ENCODE data around the gene ZFP36. TPM values are rescaled to one million over a fixed set of nuclear protein-coding genes. Genes with fewer than 3 reads are reported as not detected.

The ZFP36 gene
- polyA plus RNA-seq, 3 donors, result 15.4 to 59.7 (median 26.1) TPM

DNA sequence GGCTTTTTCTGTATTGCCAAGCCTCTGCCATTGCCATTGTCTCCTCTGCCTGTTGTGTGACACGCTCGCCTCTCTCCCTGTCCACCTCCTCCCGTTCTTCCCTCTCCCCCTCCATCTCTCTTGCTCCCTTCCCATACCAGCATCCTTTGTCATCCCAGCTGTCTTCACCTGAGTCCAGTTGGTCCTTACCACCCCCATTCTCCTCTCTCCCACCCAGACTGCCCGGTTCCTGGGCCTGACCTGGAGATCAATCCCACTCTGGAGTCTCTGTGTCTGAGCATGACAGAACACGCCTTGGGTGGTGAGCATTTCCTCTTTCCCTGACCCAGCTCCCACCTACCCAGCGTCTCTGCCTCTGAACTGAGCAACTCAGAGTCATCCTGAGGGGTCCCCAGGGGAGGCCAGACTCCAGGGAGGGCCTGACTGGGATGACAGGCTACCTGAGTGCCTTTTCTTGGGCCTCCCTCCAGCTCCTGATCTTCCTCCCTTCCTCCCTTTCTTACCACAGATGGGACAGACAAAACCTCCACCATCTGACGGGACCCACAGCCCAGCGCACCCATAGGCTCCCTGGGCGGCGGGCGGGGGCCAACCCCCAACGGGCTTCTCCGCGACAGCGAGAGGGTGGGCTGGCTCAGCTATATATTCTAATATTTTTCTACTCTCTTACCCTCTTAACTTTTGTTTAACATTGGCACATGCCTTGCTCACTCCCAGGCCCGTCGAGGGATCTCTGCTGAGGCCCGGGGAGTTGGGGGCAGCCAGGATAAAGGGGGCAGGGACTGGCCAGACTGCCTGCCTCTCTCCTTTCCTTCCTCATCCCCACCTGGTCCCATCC lies 23.4 kb upstream of the ZFP36 start:
- DNase-seq (ENCODE audit: low read depth in 3 of 3, low spot score in 2 of 3), result no peak

DNA sequence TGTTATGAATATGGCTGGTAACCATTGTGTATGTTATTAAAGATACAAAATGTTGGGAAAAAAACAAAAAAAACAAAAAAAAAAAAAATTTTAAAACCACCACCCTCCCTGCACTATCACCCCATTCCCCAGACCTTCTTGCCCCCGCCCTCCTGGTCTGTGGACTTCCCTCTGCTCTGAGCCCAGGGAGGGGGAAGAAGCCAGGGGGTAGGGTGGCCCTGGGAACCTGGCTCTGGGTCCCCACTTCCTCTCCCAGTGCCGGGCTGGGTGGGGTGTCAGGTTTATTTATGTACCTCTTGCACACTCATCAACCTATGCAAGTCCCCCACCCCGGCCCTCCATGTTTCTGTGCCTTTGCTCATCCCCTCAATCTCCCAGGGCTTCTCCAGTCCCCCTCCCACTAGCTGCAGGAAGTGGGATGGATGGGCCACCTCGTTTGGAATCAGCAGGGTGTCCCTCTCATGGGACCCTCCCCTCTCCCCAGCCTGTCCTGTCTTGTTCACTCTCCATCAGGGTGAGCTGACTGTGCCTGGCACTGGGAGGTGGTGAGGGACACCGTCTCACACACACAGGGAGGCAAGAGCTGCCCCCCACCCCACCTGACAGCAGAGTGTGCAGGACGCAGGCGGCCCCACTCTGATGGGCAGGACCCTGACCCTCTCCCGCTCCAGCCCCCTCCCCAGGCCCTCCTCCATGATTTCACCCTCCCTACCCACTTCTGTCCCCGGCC lies 21.6 kb upstream of the ZFP36 start:
- DNase-seq (ENCODE audit: low read depth in 3 of 3, low spot score in 2 of 3), result no peak

DNA sequence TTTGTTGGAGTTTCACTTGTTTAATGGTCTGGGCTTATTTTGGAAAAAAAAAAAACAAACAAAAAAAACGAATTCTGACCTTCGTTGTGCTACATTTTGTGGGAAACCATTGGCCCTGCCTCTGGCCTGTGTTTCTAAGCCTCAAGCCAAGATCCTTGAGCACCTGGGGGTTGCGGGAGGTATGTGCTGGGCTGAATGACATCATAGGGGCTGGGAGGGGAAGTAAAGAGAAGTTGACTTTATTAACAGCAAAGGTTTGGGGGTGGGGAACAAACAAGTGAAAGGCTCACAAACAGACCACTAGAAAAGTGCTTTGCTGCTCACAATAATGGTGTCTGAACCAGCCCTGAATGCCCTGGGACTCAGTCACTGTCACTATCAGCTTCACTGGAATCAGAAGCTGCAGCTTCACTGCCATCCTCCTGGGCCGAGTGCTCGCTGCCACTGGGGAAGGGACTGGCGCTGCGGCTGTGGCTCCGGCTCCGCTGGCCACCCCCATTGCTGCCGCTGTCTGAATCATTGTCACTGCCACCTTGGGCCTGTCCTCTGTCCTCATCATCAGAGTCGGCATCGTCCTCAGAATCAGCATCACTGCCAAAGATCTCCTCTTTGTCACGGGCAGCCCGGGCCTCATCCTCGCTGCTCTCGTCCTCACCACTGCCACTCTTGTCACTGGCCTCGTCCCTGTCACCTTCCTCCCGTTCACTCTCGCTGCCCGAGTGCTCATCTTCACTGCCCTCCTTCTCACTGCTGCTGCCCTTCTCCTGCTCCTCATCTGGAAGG lies 20.8 kb upstream of the ZFP36 start:
- DNase-seq (ENCODE audit: low read depth in 3 of 3, low spot score in 2 of 3), result no peak

DNA sequence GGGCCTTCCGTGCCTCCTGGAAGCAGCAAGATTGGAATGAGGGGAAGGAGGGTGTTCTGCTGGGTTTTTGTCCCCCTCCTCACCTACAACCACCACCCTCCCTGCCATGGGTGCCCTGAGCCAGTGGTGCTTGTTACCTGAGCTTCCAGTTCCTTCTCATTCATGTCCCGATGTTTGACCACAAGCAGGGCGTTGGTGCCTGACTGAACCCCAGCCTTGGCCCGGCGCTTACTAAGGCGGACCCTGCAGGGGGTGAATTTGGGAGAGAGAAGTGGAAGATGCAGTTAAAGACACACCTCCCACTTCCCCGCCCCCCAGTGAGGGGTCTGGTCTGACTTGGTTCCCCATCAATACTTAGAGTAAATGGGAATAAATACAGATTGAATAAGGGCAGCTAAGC lies 20.1 kb upstream of the ZFP36 start:
- no peak for DNase-seq (ENCODE audit: low read depth in 3 of 3, low spot score in 2 of 3)

DNA sequence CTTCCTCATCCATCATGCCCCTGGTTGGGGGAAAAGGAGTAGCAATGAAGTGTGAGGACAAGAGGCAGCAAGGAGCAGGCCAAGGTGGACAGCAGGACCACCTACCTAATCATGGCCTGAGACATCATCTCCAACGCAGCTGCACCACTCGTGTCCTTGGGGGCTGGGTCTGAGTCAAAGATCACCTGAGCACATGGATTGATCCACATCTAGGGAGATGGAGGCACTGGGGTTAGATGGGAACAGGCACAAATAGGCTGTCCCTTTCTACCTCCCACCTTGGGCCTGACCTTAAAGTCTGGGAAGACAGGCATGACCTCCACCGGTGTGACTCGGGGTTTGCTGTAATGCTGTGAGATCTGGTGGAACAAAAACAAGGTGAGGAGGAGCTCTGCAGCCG lies 18.0 kb upstream of the ZFP36 start:
- no peak for DNase-seq (ENCODE audit: low read depth in 3 of 3, low spot score in 2 of 3)

DNA sequence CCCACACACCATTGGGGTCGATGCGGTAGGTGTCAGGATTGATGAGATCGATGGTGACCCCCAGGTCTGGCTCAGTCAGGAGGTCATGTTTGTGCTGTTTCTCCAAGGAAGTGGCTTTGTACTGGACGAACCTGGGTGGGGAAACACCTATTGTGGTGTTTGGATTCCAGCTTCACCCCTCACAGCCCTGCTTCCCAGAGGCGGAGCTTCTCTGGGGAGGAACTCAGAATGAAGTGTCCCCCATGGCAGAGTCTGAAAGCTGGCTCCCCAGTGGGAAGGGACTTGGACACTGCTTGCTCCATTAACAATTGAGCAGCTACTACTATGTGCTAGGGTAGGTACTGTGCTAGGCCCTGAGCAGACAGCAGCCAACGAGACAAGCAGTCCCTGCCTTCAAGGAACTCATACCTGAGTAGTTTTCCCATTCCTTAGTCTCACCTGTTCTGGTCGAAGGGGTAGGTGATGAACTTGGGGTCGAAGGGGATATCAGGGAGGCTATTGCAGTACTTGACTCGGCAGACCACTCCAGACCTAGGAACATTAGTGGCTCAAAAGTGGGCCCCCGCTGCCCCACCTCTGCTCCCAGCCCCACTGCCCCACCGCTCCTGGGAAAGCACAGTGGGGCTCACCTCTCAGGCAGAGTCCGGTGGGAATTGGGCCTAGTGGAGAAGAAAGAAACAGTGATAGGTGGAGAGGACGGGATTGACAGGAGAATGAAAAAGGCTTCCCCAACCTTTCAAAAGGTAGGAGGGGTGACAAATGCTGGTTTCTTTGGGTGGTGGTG lies 16.8 kb upstream of the ZFP36 start:
- DNase-seq (ENCODE audit: low read depth in 3 of 3, low spot score in 2 of 3), result no peak

DNA sequence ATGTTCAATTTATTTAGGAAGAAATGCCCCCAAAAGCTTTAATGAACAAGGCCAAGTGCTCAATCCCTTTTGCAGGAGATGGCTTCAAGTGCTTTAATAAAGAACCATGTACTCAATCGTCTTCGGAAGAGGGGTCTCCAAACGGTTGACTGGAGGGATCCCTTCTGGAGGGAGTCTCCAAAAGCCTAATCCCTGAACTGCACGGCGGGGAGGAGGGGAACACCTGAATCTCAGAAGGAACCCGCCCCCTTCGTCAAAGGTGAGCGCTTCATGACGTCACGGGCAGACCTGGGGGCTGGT lies 16.2 kb upstream of the ZFP36 start:
- DNase-seq (ENCODE audit: low read depth in 3 of 3, low spot score in 2 of 3), result no peak

DNA sequence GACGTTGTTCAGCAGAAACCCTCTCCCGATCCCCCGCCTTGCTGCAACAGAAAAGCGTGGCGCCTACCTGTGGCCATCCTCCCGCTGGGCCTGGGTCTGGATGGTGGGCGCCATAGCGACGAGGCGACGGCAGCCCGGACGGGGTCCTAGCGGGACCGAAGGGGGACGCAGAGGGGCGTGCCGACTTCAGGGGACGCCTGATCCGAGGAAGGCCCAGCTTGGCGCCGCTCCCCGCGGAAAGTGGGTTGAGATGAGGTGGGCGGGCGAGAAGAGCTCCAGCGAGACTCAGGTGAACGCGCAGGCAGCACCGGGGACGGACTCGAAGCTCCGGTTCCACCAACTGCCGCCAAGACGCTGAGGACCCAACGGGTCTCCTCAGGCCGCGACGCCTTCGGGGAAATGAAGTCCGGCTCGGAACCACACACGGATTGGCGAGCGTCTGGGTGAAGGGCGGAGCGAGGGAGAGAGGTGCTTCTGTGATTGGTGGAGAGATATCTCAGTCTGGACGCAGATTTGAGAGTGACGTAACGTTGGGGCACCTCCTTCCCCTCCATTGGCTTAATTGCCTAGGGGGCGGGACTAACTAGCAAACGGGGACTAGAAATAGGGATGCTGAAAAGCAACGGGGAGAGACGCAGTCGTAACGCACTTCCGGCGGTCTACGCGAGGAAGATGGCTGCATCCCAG lies 15.8 kb upstream of the ZFP36 start, which contains the start of the genes MED29 and PAF1:
MED29 (plus strand) TSS at position 628 of the 687 bp plus-strand sequence; CDS start at position 673, 45 bp downstream.
PAF1 (minus strand) TSS at position 356 of the 687 bp plus-strand sequence; CDS start at position 114, 242 bp downstream.
- peak; percentile 99 to 100 (median 99) for DNase-seq (ENCODE audit: low read depth in 3 of 3, low spot score in 2 of 3)

DNA sequence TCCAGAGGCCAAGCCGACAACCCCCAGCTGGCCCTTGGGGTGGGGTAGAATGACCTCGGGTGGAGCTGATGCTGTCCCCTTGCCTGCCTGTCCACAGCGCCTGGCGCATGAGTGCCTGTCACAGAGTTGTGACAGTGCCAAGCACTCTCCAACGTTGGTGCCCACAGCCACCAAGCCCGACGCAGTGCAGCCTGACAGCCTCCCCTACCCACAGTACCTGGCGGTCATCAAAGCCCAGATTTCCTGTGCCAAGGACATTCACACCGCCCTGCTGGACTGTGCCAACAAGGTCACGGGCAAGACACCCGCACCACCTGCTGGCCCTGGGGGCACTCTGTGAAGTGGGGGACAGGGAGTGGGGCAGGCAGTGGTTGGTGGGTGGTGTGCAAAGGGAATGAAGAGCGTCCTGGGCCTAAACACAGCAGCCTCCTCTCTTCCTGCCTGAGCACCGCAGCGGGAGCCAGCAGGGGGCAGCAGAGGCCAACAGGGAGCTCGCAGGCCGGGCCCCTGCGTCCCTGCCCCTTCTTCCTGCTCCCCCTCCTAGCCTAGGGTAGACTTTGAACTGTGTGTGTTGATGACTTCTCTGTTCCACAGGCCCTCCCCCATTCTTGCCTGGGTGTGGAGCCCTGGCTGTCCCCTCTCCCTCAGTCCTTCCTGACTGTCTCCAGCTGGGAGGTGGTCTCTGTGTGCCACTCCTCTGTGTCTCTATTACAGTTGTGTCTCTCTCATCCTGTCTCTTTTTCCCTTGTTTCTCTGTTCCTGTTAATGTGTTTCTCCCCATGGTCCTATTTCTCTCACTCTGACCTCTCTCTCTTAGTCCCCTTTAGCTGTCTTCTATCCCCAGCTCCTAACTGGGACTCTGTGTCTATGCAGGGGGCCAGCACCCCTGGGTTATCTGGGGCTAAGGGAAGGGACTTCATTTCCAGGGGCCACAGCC lies 9.0 kb upstream of the ZFP36 start:
- no peak for DNase-seq (ENCODE audit: low read depth in 3 of 3, low spot score in 2 of 3)

DNA sequence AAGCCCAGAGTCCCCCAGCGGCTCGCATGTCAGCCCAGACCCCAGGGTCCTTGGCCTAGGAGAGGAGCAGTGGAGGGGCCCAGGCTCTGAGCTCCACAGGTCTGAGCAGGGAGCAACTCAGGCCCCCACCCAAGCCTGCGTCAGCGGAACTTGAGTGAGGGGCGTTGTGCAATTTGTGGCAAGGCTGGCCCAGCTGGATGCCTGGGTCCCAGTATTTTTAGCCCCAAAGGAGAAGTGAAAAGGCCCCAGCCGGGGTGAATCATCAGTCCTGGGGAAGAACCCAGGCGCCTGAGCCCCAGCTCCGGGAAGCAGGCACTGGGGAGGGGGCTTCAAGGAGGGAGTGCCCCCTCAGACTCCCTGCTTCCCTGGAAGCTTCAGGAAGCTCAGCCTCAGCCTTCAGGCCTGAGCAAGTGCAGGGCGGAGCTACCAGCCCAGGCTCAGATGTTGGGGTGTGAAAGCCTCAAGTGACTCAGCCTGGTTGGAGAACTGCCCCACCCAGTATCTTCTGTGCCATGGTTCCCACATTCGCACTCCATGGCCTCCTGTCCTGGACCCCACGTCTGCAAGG lies 8.3 kb upstream of the ZFP36 start:
- no peak for DNase-seq (ENCODE audit: low read depth in 3 of 3, low spot score in 2 of 3)

DNA sequence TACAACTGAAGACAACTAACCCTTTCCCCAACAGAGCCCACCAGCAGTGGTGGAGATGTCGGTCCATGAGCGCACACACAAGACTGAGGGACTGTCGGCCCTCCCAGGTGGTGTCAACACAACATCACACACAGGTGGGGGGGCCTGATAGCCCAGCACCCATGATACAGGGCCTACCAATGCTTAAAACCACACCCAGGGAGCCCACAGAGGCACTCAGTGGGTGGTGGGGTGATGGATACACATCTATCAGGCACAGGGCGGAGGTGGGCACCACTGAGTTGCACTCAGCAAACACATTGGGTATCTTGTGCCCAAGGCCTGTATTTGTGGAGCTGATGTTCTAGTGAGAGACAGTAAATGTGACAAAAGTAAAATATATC lies 7.0 kb upstream of the ZFP36 start:
- no peak for DNase-seq (ENCODE audit: low read depth in 3 of 3, low spot score in 2 of 3)

DNA sequence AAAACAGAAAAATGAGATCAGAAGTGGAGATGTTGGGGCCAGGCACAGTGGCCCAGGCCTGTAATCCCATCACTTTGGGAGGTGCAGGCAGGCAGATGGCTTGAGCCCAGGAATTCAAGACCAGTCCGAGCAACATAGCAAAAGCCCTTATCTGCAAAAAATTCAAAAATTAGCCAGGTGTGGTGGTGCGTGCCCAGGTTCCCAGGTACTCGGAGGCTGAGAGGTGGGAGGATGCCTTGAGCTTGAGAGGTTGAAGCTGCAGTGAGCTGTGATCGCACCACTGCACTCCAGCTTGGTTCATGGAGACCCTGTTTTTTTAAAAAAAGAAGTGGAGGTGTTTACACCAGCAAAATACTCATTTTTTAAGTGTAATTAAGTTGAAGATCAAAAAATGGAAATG lies 6.6 kb upstream of the ZFP36 start:
- DNase-seq (ENCODE audit: low read depth in 3 of 3, low spot score in 2 of 3), result no peak

DNA sequence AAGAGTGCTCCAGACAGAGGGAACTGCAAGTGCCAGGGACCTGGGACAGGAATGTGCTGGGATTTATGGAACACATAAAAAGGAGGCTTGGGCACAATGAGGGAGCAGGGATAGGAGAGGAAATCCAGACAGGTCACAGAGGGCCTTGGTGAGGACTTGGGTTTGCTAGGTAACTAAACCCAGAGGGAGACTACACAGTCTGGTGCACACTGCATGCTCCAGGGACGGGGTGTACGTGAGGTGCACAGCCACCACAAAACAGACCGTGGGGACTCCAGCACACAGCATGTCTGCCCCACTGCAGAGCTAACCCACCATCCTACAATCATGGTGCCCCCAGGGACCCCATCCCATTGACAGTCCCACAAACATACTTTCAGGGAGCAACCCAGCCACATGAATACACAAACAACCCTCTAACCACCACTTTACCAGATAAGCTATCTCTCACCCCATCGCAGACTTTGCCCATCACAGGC lies 5.5 kb upstream of the ZFP36 start:
- DNase-seq (ENCODE audit: low read depth in 3 of 3, low spot score in 2 of 3), result no peak

DNA sequence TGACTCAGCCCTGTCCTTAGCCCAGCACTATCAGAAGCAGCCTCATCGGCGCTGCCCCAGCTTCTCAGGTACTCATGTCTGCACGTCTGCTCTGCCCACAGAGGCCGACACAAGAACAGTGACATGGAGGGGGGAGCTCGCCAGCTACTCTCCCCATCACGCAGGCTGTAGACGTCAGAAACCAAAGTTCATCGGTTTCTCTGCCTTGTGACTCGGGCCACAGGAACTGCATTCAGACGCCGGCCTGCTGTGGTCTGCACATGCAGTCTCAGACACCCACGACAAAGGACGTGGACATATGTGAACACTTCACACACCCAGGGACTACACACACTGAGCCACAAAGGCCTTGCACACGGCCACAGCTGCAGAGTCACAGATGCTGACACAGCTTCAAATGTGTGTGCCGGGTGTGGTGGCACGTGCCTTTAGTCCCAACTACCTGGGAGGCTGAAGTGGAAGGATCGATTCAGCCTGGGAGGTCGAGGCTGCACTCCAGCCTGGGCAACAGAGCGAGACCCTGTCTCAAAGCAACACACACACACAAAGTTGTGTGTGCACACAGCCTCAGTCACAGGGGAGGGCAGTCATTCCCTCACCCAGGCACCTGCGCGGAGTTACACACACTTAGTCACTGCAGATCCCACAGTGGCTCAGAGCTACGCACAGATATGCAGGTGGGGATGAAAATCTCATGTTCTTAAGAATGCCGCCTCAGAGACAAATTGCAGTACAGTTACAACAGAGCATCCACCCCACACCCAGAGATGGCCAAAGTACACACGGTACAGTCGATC lies 4.9 kb upstream of the ZFP36 start:
- no peak for DNase-seq (ENCODE audit: low read depth in 3 of 3, low spot score in 2 of 3)

DNA sequence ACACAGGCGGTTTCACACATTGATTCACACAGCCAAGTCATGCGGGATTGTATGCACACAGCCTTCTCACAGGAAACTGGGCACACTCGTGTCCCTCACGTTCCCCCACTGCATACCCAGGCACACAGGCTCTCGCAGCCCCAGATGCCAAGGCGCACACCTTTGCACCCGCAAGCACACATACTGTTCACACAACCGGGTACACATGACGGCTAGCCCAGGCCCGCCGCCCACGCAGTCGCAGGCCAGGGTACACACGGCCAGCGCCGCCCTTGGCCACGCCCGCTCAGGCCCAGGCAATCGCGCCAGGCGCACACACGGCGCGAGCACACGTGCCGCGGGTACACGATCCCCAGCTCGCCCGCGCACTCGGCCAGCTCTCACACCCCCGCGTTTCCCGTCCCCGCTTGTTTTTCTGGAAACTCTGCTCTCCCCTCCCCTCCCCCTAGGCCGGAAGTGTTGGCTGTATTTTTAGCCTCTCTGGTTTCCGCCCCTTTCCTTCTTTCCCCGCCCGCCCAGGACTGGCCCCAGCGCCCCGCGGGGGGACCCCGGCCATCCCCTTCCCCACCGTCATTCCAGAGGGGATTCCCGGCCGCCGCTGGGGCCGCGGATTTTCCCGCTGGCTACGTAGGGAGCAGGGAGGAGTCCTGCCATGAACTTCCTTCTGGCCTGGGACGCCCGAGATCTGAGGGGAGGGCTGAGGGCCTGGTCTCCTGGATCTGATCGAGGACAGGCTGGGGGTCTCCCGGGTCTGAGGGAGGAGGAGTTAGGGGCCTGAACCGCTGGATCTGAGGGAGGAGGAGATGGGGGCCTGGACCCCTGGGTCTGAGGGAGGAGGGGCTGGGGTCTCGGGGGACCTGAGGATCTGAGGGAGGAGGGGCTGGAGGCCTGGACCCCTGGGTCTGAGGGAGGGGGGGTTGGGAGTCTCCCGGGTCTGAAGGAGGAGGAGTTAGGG lies 4.0 kb upstream of the ZFP36 start:
- peak in 2 of 3 donors; percentile 87 to 89 for DNase-seq (ENCODE audit: low read depth in 3 of 3, low spot score in 2 of 3)
